Astrocyte of the spinal cord (primary cell): ENCODE data around the gene GPR150.

ENCODE experiments used
- DNase-seq: peaks from one replicate; pipeline ENCODE4 v3.0.0; 2011; ENCODE audit warnings: low read depth, low spot score
- H3K4me3 ChIP-seq: 2 replicates; pipeline ENCODE4 v1.5.1; 2011; ENCODE audit warnings: low read depth, mild to moderate bottlenecking, low read length, moderate library complexity
- in situ Hi-C: cut with HindIII; loops from 2 replicates; pipeline ENCODE4 v1.10.0; 2017; ENCODE audit warnings: low sequenced_read_pairs
- TF ChIP-seq, protein P1 (sequence below): IDR thresholded peaks from 2 replicates; pipeline ENCODE4 v1.5.1; 2012; ENCODE audit warnings: low read depth, mild to moderate bottlenecking, low read length, inconsistent platforms

Gene GPR150

DNA sequence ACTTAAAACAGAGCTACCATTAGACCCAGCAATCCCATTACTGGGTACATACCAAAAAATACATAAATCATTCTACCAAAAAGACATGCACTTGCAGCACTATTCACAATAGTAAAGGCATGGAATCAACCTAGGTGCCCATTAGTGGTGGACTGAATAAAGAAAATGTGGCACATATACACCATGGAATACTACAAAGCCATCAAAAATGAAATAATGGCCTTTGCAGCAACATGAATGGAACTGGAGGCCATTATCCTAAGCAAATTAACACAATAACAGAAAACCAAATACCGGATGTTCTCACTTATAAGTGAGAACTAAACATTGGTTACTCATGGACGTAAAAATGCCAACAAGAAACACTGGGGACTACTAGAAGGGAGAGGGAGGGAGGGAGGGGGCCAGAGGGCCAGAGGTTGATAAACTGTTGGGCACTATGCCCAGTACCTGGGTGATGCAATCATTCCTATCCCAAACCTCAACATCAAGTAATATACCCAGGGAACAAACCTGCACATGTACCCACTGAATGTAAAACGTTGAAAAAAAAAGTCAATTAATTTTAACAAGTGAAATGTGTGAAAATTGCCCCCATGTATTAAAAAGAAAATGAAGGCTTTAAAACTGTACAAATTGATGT is 24.5 kb upstream of the GPR150 start:
- TF ChIP-seq, protein P1, sequence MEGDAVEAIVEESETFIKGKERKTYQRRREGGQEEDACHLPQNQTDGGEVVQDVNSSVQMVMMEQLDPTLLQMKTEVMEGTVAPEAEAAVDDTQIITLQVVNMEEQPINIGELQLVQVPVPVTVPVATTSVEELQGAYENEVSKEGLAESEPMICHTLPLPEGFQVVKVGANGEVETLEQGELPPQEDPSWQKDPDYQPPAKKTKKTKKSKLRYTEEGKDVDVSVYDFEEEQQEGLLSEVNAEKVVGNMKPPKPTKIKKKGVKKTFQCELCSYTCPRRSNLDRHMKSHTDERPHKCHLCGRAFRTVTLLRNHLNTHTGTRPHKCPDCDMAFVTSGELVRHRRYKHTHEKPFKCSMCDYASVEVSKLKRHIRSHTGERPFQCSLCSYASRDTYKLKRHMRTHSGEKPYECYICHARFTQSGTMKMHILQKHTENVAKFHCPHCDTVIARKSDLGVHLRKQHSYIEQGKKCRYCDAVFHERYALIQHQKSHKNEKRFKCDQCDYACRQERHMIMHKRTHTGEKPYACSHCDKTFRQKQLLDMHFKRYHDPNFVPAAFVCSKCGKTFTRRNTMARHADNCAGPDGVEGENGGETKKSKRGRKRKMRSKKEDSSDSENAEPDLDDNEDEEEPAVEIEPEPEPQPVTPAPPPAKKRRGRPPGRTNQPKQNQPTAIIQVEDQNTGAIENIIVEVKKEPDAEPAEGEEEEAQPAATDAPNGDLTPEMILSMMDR, result no peak
- DNase-seq, result no peak
- in situ Hi-C loops, result no loop called here
- no peak overlapping the region for H3K4me3 ChIP-seq

DNA sequence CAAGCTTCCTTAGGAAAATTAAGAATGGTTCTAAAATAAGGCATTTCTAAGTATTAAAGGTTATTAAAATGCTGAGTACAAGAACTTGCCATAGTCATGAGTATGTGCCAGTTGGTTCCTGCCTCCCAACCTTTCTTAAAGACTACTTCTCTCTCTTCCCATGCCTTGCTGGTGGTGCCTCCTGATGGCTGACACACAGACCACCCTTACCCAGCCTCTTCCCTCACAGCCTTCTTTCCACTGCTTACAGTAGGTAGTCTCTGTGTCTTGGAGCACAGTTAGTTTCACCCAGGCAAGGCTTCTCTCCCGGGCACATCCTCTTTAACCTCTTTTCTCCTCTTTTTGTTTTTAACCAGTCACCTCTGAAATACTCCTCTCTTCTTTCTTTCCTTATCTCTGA is 20.6 kb upstream of the GPR150 start:
- DNase-seq, result no peak
- TF ChIP-seq, protein P1, result no peak
- in situ Hi-C loops, result no loop called here
- H3K4me3 ChIP-seq, result no peak overlapping the region

DNA sequence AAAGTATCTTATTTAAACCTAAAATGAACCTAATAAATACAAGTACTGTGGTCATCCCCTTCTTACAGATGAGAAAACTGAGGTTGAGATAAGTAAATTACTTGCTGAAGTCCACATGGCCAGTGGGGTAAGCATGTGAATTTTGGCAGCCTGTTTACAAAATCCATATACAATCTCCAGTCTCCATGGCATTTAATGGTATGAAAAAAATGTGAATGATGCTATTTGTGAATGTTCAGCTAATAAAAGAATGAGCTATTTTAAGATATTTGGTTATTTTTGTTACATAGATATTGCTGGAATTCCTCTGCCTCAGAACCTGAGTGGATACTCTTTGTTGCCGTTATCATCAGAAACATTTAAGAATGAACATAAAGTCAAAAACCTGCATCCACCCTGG is 19.3 kb upstream of the GPR150 start:
- TF ChIP-seq, protein P1, result no peak

DNA sequence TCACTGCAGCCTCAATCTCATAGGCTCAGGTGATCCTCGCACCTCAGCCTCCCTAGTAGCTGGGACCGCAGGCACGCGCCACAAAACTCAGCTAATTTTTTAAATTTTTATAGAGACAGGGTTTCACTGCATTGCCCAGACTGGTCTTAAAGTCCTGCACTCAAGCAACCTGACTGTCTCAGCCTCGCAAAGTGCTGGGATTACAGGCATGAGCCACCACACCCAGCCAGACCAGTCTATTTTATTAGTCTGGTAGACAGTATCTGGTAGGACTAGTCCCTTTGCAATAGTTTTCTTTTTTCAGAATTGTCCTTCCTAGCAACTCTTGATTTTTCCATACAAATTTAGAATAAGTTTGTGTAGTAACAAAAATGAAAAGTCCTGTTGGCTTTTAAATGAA is 14.1 kb upstream of the GPR150 start:
- H3K4me3 ChIP-seq, result no peak overlapping the region
- DNase-seq, result no peak
- in situ Hi-C loops, result no loop called here
- TF ChIP-seq, protein P1, result no peak

More for the DNA sequence above, 19.3 kb upstream of the GPR150 start:
- H3K4me3 ChIP-seq, result no peak overlapping the region
- DNase-seq, result peak; percentile 5
- in situ Hi-C loops, result no loop called here

DNA sequence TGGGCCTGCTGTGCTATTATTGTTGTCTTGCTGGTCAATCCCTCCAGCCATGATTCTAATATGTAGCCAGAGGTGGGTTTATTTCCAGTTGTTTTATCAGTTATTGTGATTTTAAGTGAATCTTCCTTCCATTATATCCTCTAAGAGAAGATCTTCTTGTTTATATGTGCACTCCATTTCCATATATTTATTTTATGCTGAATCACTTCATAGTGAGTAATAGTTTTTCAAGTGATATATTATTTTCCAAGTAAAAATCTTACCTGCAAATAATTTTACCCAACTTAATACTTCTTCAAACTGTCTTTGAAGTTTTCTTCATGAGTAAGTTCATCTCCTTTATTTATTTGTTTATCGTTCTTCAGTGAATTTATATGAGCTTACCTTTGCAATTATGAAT is 13.5 kb upstream of the GPR150 start:
- in situ Hi-C loops, result no loop called here
- no peak for DNase-seq
- H3K4me3 ChIP-seq, result no peak overlapping the region
- TF ChIP-seq, protein P1, result no peak

DNA sequence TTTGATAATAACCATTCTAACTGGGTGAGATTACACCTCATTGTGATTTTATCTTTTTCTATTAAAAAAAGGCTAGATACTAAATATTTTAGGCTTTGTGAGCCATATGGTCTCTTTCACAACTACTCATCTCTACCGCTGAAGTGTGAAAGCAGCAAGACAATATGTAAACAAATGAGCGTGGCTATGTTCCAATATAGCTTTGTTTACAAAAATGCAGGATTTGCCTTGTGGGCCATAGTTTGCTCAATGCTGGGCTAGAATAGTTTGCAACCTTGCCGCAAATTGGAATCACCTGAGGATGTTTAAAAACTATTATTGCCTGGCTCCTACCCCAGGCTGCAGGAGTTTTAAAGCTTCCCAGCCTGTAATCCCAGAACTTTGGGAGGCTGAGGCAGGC is 10.2 kb upstream of the GPR150 start:
- TF ChIP-seq, protein P1, result no peak
- in situ Hi-C loops, result no loop called here

More for the DNA sequence above, 10.2 kb upstream of the GPR150 start:
- DNase-seq, result no peak
- H3K4me3 ChIP-seq, result no peak overlapping the region
